HepG2 (cell line): ENCODE data around the gene ONECUT2. TPM values are rescaled to one million over a fixed set of nuclear protein-coding genes. Genes with fewer than 3 reads are reported as not detected.

Experiments used
- ARNTL ChIP-seq: sonication (generic); formaldehyde crosslinking; IDR thresholded peaks from 2 replicates; pipeline ENCODE4 v1.4.0; 2020; ENCODE audit warnings: mild to moderate bottlenecking, missing genetic modification reagents
- FOXM1 ChIP-seq: sonication (generic); formaldehyde crosslinking; IDR thresholded peaks from 2 replicates; pipeline ENCODE4 v1.5.0; 2020; ENCODE audit warnings: missing genetic modification reagents
- IRF9 ChIP-seq: sonication (generic); formaldehyde crosslinking; IDR thresholded peaks from 2 replicates; pipeline ENCODE4 v1.8.0; 2022; ENCODE audit warnings: missing genetic modification reagents, mild to moderate bottlenecking, borderline replicate concordance
- MBNL3 ChIP-seq: fragments of 250-450 bp; sonication (Bioruptor Pico); conservative IDR thresholded peaks from 2 replicates; pipeline ENCODE4 v1.8.0; 2022; ENCODE audit warnings: mild to moderate bottlenecking, inconsistent platforms
- NFAT5 ChIP-seq: sonication (generic); formaldehyde crosslinking; IDR thresholded peaks from 2 replicates; pipeline ENCODE4 v1.4.0; 2020; ENCODE audit warnings: missing genetic modification reagents
- SOX6 ChIP-seq, 2 experiments: fragments of 450-650 bp in 1 of 2; sonication (generic) in 1 of 2; formaldehyde crosslinking in 1 of 2; IDR thresholded peaks; 2 replicates each; pipeline versions ENCODE4 v1.4.0 to v1.6.1; 2017 to 2020; ENCODE audit warnings: antibody characterized with exemption in 1 of 2, mild to moderate bottlenecking in 1 of 2, missing genetic modification reagents in 1 of 2
- TRAFD1 ChIP-seq: sonication (generic); formaldehyde crosslinking; IDR thresholded peaks from 2 replicates; pipeline ENCODE4 v1.5.1; 2020; ENCODE audit warnings: missing genetic modification reagents, mild to moderate bottlenecking, borderline replicate concordance
- ZBED4 ChIP-seq: sonication (generic); formaldehyde crosslinking; IDR thresholded peaks from 2 replicates; pipeline ENCODE4 v1.4.0; 2020; ENCODE audit warnings: missing genetic modification reagents, borderline replicate concordance
- ZBTB34 ChIP-seq: sonication (generic); formaldehyde crosslinking; IDR thresholded peaks from 2 replicates; pipeline ENCODE4 v1.8.0; 2022; ENCODE audit warnings: mild to moderate bottlenecking, missing genetic modification reagents
- ZFP90 ChIP-seq: sonication (generic); formaldehyde crosslinking; IDR thresholded peaks from 2 replicates; pipeline ENCODE4 v1.8.0; 2022; ENCODE audit warnings: missing genetic modification reagents, mild to moderate bottlenecking, inconsistent platforms, borderline replicate concordance
- polyA plus RNA-seq, 8 experiments: library from polyadenylated mRNA; depleted of rRNA in 3 of 8; stranded (reverse) in 7 of 8; unstranded in 1 of 8; fragments of >200 nt; fragmentation: Illumina TruSeq in 4 of 8; extraction: Trizol in 4 of 8; gene quantifications; 2 replicates each; pipeline versions ENCODE4 v1.2.1 to v1.2.3, GENCODE V29; 2011 to 2016; ENCODE audit warnings: low read depth in 4 of 8, missing spikeins in 1 of 8, mixed read lengths in 1 of 8; ENCODE audit not compliant: insufficient read depth in 1 of 8
- total RNA-seq, 5 experiments: library from RNA; depleted of rRNA; stranded (reverse); fragments of >200 nt; fragmentation: Illumina TruSeq; extraction: Trizol; gene quantifications; 2 replicates each; pipeline ENCODE4 v1.2.3, GENCODE V29; 2016; ENCODE audit warnings: low read depth in 1 of 5

Gene ONECUT2
- total and polyA plus RNA-seq, 2 of the 13 experiments (the other 11 are each of a cell fraction or from before 2014, with no cell fraction given), result 3.0 to 3.2 TPM

- no peak for TF ChIP-seq ZBED4 (CRISPR knock-in tag)
- no peak for TF ChIP-seq ARNTL (CRISPR knock-in tag)
- TF ChIP-seq MBNL3 (CRISPR knock-in tag), result no peak
- no peak for TF ChIP-seq ZFP90 (CRISPR knock-in tag)
- no peak for TF ChIP-seq FOXM1 (CRISPR knock-in tag)
- 0 out of 2 replicates have a peak, but pooled peaks have one; percentile 63 for TF ChIP-seq NFAT5 (CRISPR knock-in tag)
- peak; percentile 51; the same call in 1 of the 2 replicates for TF ChIP-seq IRF9 (CRISPR knock-in tag)
- TF ChIP-seq TRAFD1 (CRISPR knock-in tag), result no peak
- TF ChIP-seq SOX6 (IDR thresholded peaks at IDR 0.05), result no peak
- TF ChIP-seq SOX6 (CRISPR knock-in tag; IDR thresholded peaks at IDR 0.05), result no peak
- no peak for TF ChIP-seq ZBTB34 (CRISPR knock-in tag)
These were observed 1.2 kb downstream of the ONECUT2 start (continued) for GRCh38 chr18:57436191-57436964.
